ENCODE measurements around the gene CHD1.

The CHD1 gene

GRCh38 chr5:98816582-98817222 is 112.1 kb downstream of the CHD1 start:
- no peaks in the 10 kb centered on the region for H3K27me3 ChIP-seq (ENCODE audit: control insufficient read depth, insufficient read depth, low read length, poor library complexity, severe bottlenecking)
- WGBS, 2 experiments: 82 to 92% methylated on average over 6 of the region's 6 CpGs
- H3K9me3 ChIP-seq (ENCODE audit: control insufficient read depth, low read length): no peaks in the 10 kb centered on the region
- H3K4me1 ChIP-seq (ENCODE audit: control insufficient read depth, insufficient read depth, low read length): no peaks in the 10 kb centered on the region
- H3K27ac ChIP-seq (ENCODE audit: insufficient read depth, low read depth, low read length, poor library complexity, severe bottlenecking): no peak overlapping the region
- H3K36me3 ChIP-seq (ENCODE audit: control insufficient read depth, insufficient read depth, low read length): no peaks in the 10 kb centered on the region
- H3K4me3 ChIP-seq (ENCODE audit: insufficient read depth, low read depth, low read length): no peak overlapping the region

- Histone ChIP-seq H3K36me3 (ENCODE audit: control insufficient read depth, insufficient read depth, low read length) (no peaks in the 10 kb centered on the region), H3K4me1 (ENCODE audit: control insufficient read depth, insufficient read depth, low read length) (no peaks in the 10 kb centered on the region), H3K27me3 (ENCODE audit: control insufficient read depth, insufficient read depth, low read length, poor library complexity, severe bottlenecking) (no peaks in the 10 kb centered on the region), H3K4me3 (ENCODE audit: insufficient read depth, low read depth, low read length) (no peak overlapping the region), H3K27ac (ENCODE audit: insufficient read depth, low read depth, low read length, poor library complexity, severe bottlenecking) (no peak overlapping the region), H3K9me3 (ENCODE audit: control insufficient read depth, low read length) (no peaks in the 10 kb centered on the region)
- WGBS, 2 experiments: 92 to 97% methylated on average over 3 of the region's 3 CpGs
Observed at GRCh38 chr5:98813755-98814154, 115.1 kb downstream of the CHD1 start.

- Histone ChIP-seq H3K4me1 (ENCODE audit: control insufficient read depth, insufficient read depth, low read length) (no peaks in the 10 kb centered on the region), H3K9me3 (ENCODE audit: control insufficient read depth, low read length) (no peaks in the 10 kb centered on the region), H3K4me3 (ENCODE audit: insufficient read depth, low read depth, low read length) (no peak overlapping the region), H3K27me3 (ENCODE audit: control insufficient read depth, insufficient read depth, low read length, poor library complexity, severe bottlenecking) (no peaks in the 10 kb centered on the region), H3K27ac (ENCODE audit: insufficient read depth, low read depth, low read length, poor library complexity, severe bottlenecking) (no peak overlapping the region), H3K36me3 (ENCODE audit: control insufficient read depth, insufficient read depth, low read length) (no peaks in the 10 kb centered on the region)
- WGBS, 2 experiments: 52 to 79% methylated on average over 2 of the region's 2 CpGs
Observed at GRCh38 chr5:98810206-98810605, 118.6 kb downstream of the CHD1 start.

GRCh38 chr5:98807806-98808205 is 121.0 kb downstream of the CHD1 start:
- Histone ChIP-seq H3K27ac (ENCODE audit: insufficient read depth, low read depth, low read length, poor library complexity, severe bottlenecking) (no peak overlapping the region), H3K27me3 (ENCODE audit: control insufficient read depth, insufficient read depth, low read length, poor library complexity, severe bottlenecking) (no peaks in the 10 kb centered on the region), H3K4me1 (ENCODE audit: control insufficient read depth, insufficient read depth, low read length) (no peaks in the 10 kb centered on the region), H3K36me3 (ENCODE audit: control insufficient read depth, insufficient read depth, low read length) (no peaks in the 10 kb centered on the region), H3K9me3 (ENCODE audit: control insufficient read depth, low read length) (no peaks in the 10 kb centered on the region), H3K4me3 (ENCODE audit: insufficient read depth, low read depth, low read length) (no peak overlapping the region)

GRCh38 chr5:98805070-98805469 is 123.7 kb downstream of the CHD1 start:
- Histone ChIP-seq H3K4me1 (ENCODE audit: control insufficient read depth, insufficient read depth, low read length) (no peaks in the 10 kb centered on the region), H3K36me3 (ENCODE audit: control insufficient read depth, insufficient read depth, low read length) (no peaks in the 10 kb centered on the region), H3K27me3 (ENCODE audit: control insufficient read depth, insufficient read depth, low read length, poor library complexity, severe bottlenecking) (no peaks in the 10 kb centered on the region), H3K4me3 (ENCODE audit: insufficient read depth, low read depth, low read length) (no peak overlapping the region), H3K9me3 (ENCODE audit: control insufficient read depth, low read length) (no peaks in the 10 kb centered on the region), H3K27ac (ENCODE audit: insufficient read depth, low read depth, low read length, poor library complexity, severe bottlenecking) (no peak overlapping the region)
- 30 to 50% methylated on average over 1 of the region's 1 CpG for WGBS, 2 experiments

DNA sequence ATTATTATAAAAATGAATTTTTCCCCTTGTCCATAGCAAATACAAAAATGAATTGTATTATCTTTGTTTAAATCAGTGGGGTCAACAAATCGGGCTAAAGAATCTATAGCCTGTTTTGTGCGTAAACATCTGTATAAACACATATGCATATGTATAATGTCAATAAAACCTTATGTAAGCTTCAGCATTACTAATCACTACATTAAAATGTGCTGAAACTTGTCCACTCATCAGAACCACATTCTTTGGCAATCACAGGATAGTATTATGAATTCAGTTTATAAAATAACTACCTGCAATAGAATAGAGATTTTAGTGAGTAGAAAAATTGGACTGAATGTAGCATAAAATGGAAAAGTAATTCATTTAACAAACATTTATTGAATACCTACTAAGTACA is 124.7 kb downstream of the CHD1 start:
- WGBS, 2 experiments: no CpG with 5 or more reads among the region's 2 CpGs
- H3K4me3 ChIP-seq (ENCODE audit: insufficient read depth, low read depth, low read length): no peak overlapping the region
- no peaks in the 10 kb centered on the region for H3K27me3 ChIP-seq (ENCODE audit: control insufficient read depth, insufficient read depth, low read length, poor library complexity, severe bottlenecking)
- no peaks in the 10 kb centered on the region for H3K9me3 ChIP-seq (ENCODE audit: control insufficient read depth, low read length)
- H3K27ac ChIP-seq (ENCODE audit: insufficient read depth, low read depth, low read length, poor library complexity, severe bottlenecking): no peak overlapping the region
- H3K36me3 ChIP-seq (ENCODE audit: control insufficient read depth, insufficient read depth, low read length): no peaks in the 10 kb centered on the region
- no peaks in the 10 kb centered on the region for H3K4me1 ChIP-seq (ENCODE audit: control insufficient read depth, insufficient read depth, low read length)
